OCI-LY1 (cell line): Measurements from ENCODE around the gene PIF1.

Source experiments
- CTCF ChIP-seq: fragments of 200-600 bp; sonication (generic), shearing (Covaris generic); IDR thresholded peaks from 2 replicates; pipeline ENCODE4 v1.5.1; 2017; ENCODE audit warnings: mild to moderate bottlenecking, antibody characterized with exemption, low read length, moderate library complexity, mixed read lengths
- EZH2 ChIP-seq: fragments of 200-600 bp; sonication (generic), shearing (Covaris generic); IDR thresholded peaks from 2 replicates; pipeline ENCODE4 v1.8.0; 2017; ENCODE audit warnings: borderline replicate concordance, mixed run types, mild to moderate bottlenecking, antibody characterized with exemption, low read length, moderate library complexity, mixed read lengths

DNA sequence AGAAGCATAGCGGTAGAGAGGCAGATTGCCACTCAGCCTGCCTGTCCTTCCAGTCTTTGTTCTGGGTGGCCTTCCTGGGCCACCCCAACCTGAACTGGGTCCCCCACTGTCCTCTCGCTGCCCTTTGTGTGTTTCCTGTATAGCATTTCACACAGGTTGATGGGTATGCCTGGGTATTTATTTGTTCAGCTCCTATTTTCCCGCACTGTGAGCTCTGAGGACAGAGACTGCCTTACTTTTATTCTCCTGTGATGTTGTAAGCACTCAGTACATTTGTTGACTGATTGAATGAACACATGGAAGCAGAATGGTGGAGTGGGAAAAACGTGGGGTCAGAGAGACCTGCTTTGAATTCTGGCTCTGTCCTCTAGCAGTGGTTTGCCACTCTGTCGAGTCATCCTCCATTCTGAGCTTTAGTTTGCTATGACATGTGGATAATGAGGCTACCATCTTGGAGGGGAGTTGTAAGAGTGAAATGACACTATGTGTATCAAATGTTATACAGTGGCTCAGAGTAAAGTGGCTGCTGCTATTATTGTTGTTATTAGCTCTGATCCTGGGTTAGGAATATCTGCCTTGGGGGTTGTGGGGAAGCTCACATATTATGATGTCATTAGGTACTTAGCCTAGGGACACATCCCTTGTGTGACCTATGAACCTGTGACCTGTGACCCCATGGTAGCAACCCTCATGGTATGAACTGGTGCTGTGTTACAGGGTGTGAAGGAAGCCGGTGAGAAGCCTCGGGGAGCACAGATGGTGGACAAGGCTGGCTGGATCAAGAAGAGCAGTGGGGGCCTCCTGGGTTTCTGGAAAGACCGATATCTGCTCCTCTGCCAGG is 22.6 kb upstream of the PIF1 start:
- TF ChIP-seq CTCF (no peak), EZH2 (no peak)
